HG02623 (cell line): Measurements from ENCODE around the gene SNX2.
"Not testable (repeated sequence)": the region's sequence is repeated elsewhere in the genome, so short reads cannot be mapped to it uniquely, and the experiment has no call there.

ENCODE experiments used
- ATAC-seq: cut with Tn5 transposase; IDR thresholded peaks from one replicate; pipeline ENCODE4 v1.9.1; 2021; ENCODE audit warnings: moderate library complexity; ENCODE audit not compliant: unreplicated experiment

Gene SNX2

GRCh38 chr5:122774861-122775549 lies at the start of gene SNX2:
TSS of gene SNX2 (plus strand) at chr5:122775080. CDS start at chr5:122775104, 24 bp downstream.
- peak; percentile 83 for ATAC-seq

GRCh38 chr5:122727112-122727541 lies 47.8 kb upstream of the SNX2 start:
- ATAC-seq, result peak; percentile 50

- no peak for ATAC-seq
These were observed 44.8 kb upstream of the SNX2 start for GRCh38 chr5:122730037-122730436.

- ATAC-seq, result no peak
These were observed 44.4 kb upstream of the SNX2 start for GRCh38 chr5:122730456-122730855.

GRCh38 chr5:122736086-122736845 lies 38.6 kb upstream of the SNX2 start:
- ATAC-seq, result peak; percentile 77

- no peak for ATAC-seq
These were observed 36.8 kb upstream of the SNX2 start for GRCh38 chr5:122738088-122738487.

- ATAC-seq, result no peak
These were observed 33.2 kb upstream of the SNX2 start for GRCh38 chr5:122741681-122742080.

- no peak for ATAC-seq
These were observed 31.6 kb upstream of the SNX2 start for GRCh38 chr5:122743261-122743660.

- ATAC-seq, result no peak
These were observed 29.3 kb upstream of the SNX2 start for GRCh38 chr5:122745597-122745996.

- ATAC-seq, result no peak
These were observed 25.0 kb upstream of the SNX2 start for GRCh38 chr5:122749886-122750285.

GRCh38 chr5:122751293-122751782 lies 23.5 kb upstream of the SNX2 start:
- no peak for ATAC-seq

- ATAC-seq, result no peak
These were observed 21.4 kb upstream of the SNX2 start for GRCh38 chr5:122753500-122753899.

- ATAC-seq, result no peak
These were observed 19.1 kb upstream of the SNX2 start for GRCh38 chr5:122755783-122756182.

GRCh38 chr5:122756264-122756911 lies 18.5 kb upstream of the SNX2 start:
- ATAC-seq, result peak; percentile 69

- peak; percentile 72 for ATAC-seq
These were observed 17.6 kb upstream of the SNX2 start for GRCh38 chr5:122757285-122757684.

GRCh38 chr5:122759241-122760070 lies 15.4 kb upstream of the SNX2 start:
- ATAC-seq, result no peak

- ATAC-seq, result no peak
These were observed 14.6 kb upstream of the SNX2 start for GRCh38 chr5:122760236-122760635.

GRCh38 chr5:122761115-122761514 lies 13.8 kb upstream of the SNX2 start:
- no peak for ATAC-seq

GRCh38 chr5:122761896-122762295 lies 13.0 kb upstream of the SNX2 start:
- ATAC-seq, result not testable (repeated sequence)

GRCh38 chr5:122766130-122766529 lies 8.8 kb upstream of the SNX2 start:
- ATAC-seq, result no peak

GRCh38 chr5:122770477-122770876 lies 4.4 kb upstream of the SNX2 start:
- ATAC-seq, result no peak
